H1 (cell line): ENCODE data around the gene PABPC1L. TPM values are rescaled to one million over a fixed set of nuclear protein-coding genes. Genes with fewer than 3 reads are reported as not detected.

Experiments used
- POLR2A ChIP-seq, 2 experiments: IDR thresholded peaks; 1 replicate in 1 of 2; 2 replicates in 1 of 2; pipeline ENCODE4 v1.6.1; 2011; ENCODE audit warnings: low read depth in 2 of 2, low read length in 2 of 2, mild to moderate bottlenecking in 2 of 2; ENCODE audit errors: control extremely low read depth in 1 of 2
- RAD21 ChIP-seq, 2 experiments: IDR thresholded peaks in 1 of 2; conservative IDR thresholded peaks in 1 of 2; 2 replicates each; pipeline ENCODE4 v1.6.1; 2011; ENCODE audit warnings: low read depth in 2 of 2, low read length in 2 of 2, improper control_type of control experiment in 1 of 2, inconsistent platforms in 1 of 2, mild to moderate bottlenecking in 1 of 2, moderate library complexity in 1 of 2
- polyA plus RNA-seq, 7 experiments: library from polyadenylated mRNA; depleted of rRNA in 3 of 7; stranded (reverse) in 5 of 7; unstranded in 2 of 7; fragments of >200 nt in 5 of 7; fragments of 200-250 nt in 2 of 7; gene quantifications; 1 replicate in 5 of 7; 2 replicates in 1 of 7; 4 replicates in 1 of 7; pipeline versions ENCODE4 v1.2.1 to v1.2.3, GENCODE V29; 2011 to 2013; ENCODE audit warnings: missing spikeins in 2 of 7, mixed read lengths in 2 of 7
- total RNA-seq: library from RNA; stranded (reverse); fragmentation: NEBNext Ultra II Directional; extraction: Animal tissue kit (Norgen Biotek cat#: 25700); gene quantifications from 2 replicates; pipeline ENCODE4 v1.2.1, GENCODE V29; 2021

PABPC1L gene
- total and polyA plus RNA-seq, 2 of the 8 experiments (the other 6 are each of a cell fraction or from before 2014, with no cell fraction given): 61.1 to 108 TPM

- TF ChIP-seq POLR2A (IDR thresholded peaks at IDR 0.05; ENCODE audit: control extremely low read depth in 1 of 2, low read depth in 2 of 2, low read length in 2 of 2): 0 out of 3 replicates have a peak, but pooled peaks of 1 of the 2 experiments have one; percentile 70
- no peak for TF ChIP-seq RAD21 (IDR thresholded peaks at IDR 0.05 in 1 of 2, conservative IDR thresholded peaks at IDR 0.05 in 1 of 2; ENCODE audit: low read depth in 2 of 2, low read length in 2 of 2)
These were observed 24.2 kb upstream of the PABPC1L start, which contains the start of gene YWHAB (continued) for GRCh38 chr20:44885392-44886265.
